Mesodermal cell (in vitro differentiated cells): ENCODE data around the gene FKBP3.

Source experiments
- H3K27ac ChIP-seq: 2 replicates; pipeline ENCODE4 v1.7.0; 2013; ENCODE audit warnings: mild to moderate bottlenecking, low read depth, low read length, moderate library complexity; ENCODE audit not compliant: severe bottlenecking
- H3K36me3 ChIP-seq: 2 replicates; pipeline ENCODE4 v1.7.1; 2013; ENCODE audit warnings: mild to moderate bottlenecking, low read length, moderate library complexity; ENCODE audit not compliant: control insufficient read depth, insufficient read depth
- H3K4me1 ChIP-seq: one replicate; pipeline ENCODE4 v1.7.1; 2013; ENCODE audit warnings: mild to moderate bottlenecking, low read length; ENCODE audit not compliant: insufficient read depth, control insufficient read depth, poor library complexity, severe bottlenecking
- H3K4me3 ChIP-seq: 2 replicates; pipeline ENCODE4 v1.7.0; 2013; ENCODE audit warnings: low read length, control low read depth, mild to moderate bottlenecking; ENCODE audit not compliant: insufficient read depth, poor library complexity, severe bottlenecking; ENCODE audit errors: extremely low read depth
- H3K9me3 ChIP-seq: 2 replicates; pipeline ENCODE4 v1.7.1; 2013; ENCODE audit warnings: mild to moderate bottlenecking, low read length, moderate library complexity; ENCODE audit not compliant: control insufficient read depth
- WGBS, 2 experiments: methylation state at CpG; one replicate each; pipeline ENCODE4 v1.1.5; 2013; ENCODE audit warnings: missing lambda C conversion rate in 2 of 2; ENCODE audit not compliant: insufficient coverage in 2 of 2; 5-methylcytosine and 5-hydroxymethylcytosine counted together

Gene FKBP3

GRCh38 chr14:45140661-45141187, 6.4 kb upstream of the FKBP3 start:
- WGBS, 2 experiments: 93 to 94% methylated on average over 6 of the region's 6 CpGs
- no peak overlapping the region for H3K4me3 ChIP-seq
- peaks cover 19% of the 10 kb centered on the region for H3K36me3 ChIP-seq
- peaks cover 6% of the 10 kb centered on the region for H3K4me1 ChIP-seq
- H3K9me3 ChIP-seq: no peaks in the 10 kb centered on the region
- H3K27ac ChIP-seq: no peak overlapping the region

GRCh38 chr14:45136399-45136798, 2.1 kb upstream of the FKBP3 start:
- peaks cover 13% of the 10 kb centered on the region for H3K36me3 ChIP-seq
- peak overlapping the region; percentile 82 for H3K4me3 ChIP-seq
- peak overlapping the region; percentile 63 for H3K27ac ChIP-seq
- WGBS, 2 experiments: 0% methylated on average over 1 to 3 of the region's 7 CpGs
- H3K4me1 ChIP-seq: peaks cover 6% of the 10 kb centered on the region
- no peaks in the 10 kb centered on the region for H3K9me3 ChIP-seq

GRCh38 chr14:45135659-45136395, 1.5 kb upstream of the FKBP3 start, which contains the start of gene FANCM:
Gene FANCM (plus strand): TSS chr14:45135930. CDS start chr14:45136032, 102 bp downstream.
- Histone ChIP-seq H3K36me3 (peaks cover 13% of the 10 kb centered on the region), H3K27ac (peak within 1 kb of the TSS; percentile 96), H3K4me1 (peaks cover 6% of the 10 kb centered on the region), H3K9me3 (no peaks in the 10 kb centered on the region), H3K4me3 (peak within 1 kb of the TSS; percentile 82)
- WGBS, 2 experiments: 0% methylated on average over 40 to 46 of the region's 48 CpGs

- Histone ChIP-seq H3K36me3 (peaks cover 9% of the 10 kb centered on the region), H3K4me1 (peaks cover 6% of the 10 kb centered on the region), H3K27ac (peak overlapping the region; percentile 96), H3K4me3 (peak overlapping the region; percentile 82), H3K9me3 (no peaks in the 10 kb centered on the region)
- whole genome bisulfite sequencing, 2 experiments: 0% methylated on average over 4 of the region's 7 CpGs; no CpG with 5 or more reads in 1 of the 2 experiments
Observed at GRCh38 chr14:45135156-45135555, 875 bp upstream of the FKBP3 start.

GRCh38 chr14:45133683-45134050, 614 bp downstream of the FKBP3 start:
- H3K9me3 ChIP-seq: no peaks in the 10 kb centered on the region
- 0 to 3% methylated on average over 5 of the region's 9 CpGs for WGBS, 2 experiments
- H3K36me3 ChIP-seq: peaks cover 19% of the 10 kb centered on the region
- peak overlapping the region; percentile 82 for H3K4me3 ChIP-seq
- peaks cover 6% of the 10 kb centered on the region for H3K4me1 ChIP-seq
- H3K27ac ChIP-seq: peak overlapping the region; percentile 96

- H3K9me3 ChIP-seq: no peaks in the 10 kb centered on the region
- H3K36me3 ChIP-seq: peaks cover 56% of the 10 kb centered on the region
- no peak overlapping the region for H3K27ac ChIP-seq
- no peaks in the 10 kb centered on the region for H3K4me1 ChIP-seq
- H3K4me3 ChIP-seq: no peak overlapping the region
- WGBS, 2 experiments: no CpG with 5 or more reads among the region's 1 CpG
Observed at GRCh38 chr14:45128963-45129629, 5.2 kb downstream of the FKBP3 start.

- Histone ChIP-seq H3K9me3 (no peaks in the 10 kb centered on the region), H3K27ac (no peak overlapping the region), H3K4me3 (no peak overlapping the region), H3K36me3 (peaks cover 69% of the 10 kb centered on the region), H3K4me1 (no peaks in the 10 kb centered on the region)
- 93 to 100% methylated on average over 2 of the region's 2 CpGs for WGBS, 2 experiments
Observed at GRCh38 chr14:45125754-45126153, 8.5 kb downstream of the FKBP3 start.

- WGBS, 2 experiments: 100% methylated on average over 1 to 2 of the region's 3 CpGs
- no peak overlapping the region for H3K27ac ChIP-seq
- no peaks in the 10 kb centered on the region for H3K9me3 ChIP-seq
- H3K36me3 ChIP-seq: peaks cover 76% of the 10 kb centered on the region
- H3K4me3 ChIP-seq: no peak overlapping the region
- no peaks in the 10 kb centered on the region for H3K4me1 ChIP-seq
Observed at GRCh38 chr14:45123271-45123670, 11.0 kb downstream of the FKBP3 start.

GRCh38 chr14:45120096-45120495, 14.2 kb downstream of the FKBP3 start:
- no CpG with 5 or more reads among the region's 1 CpG for WGBS, 2 experiments
- Histone ChIP-seq H3K27ac (no peak overlapping the region), H3K36me3 (peaks cover 83% of the 10 kb centered on the region)

GRCh38 chr14:45118594-45118993, 15.7 kb downstream of the FKBP3 start:
- WGBS, 2 experiments: 94 to 98% methylated on average over 4 of the region's 6 CpGs
- peaks cover 72% of the 10 kb centered on the region for H3K36me3 ChIP-seq

More at GRCh38 chr14:45120096-45120495, 14.2 kb downstream of the FKBP3 start:
- H3K9me3 ChIP-seq: no peaks in the 10 kb centered on the region
- H3K4me3 ChIP-seq: no peak overlapping the region
- no peaks in the 10 kb centered on the region for H3K4me1 ChIP-seq

More at GRCh38 chr14:45118594-45118993, 15.7 kb downstream of the FKBP3 start:
- no peaks in the 10 kb centered on the region for H3K9me3 ChIP-seq
- no peak overlapping the region for H3K27ac ChIP-seq
- no peak overlapping the region for H3K4me3 ChIP-seq
- no peaks in the 10 kb centered on the region for H3K4me1 ChIP-seq
